Liver (tissue), 9 donors: Measurements from ENCODE around the gene C8G. TPM values are rescaled to one million over a fixed set of nuclear protein-coding genes. Genes with fewer than 3 reads are reported as not detected.

Experiments
- DNase-seq: peaks from one replicate; pipeline ENCODE4 v3.0.0-alpha.2; 2017; ENCODE audit warnings: low spot score
- H3K27ac ChIP-seq, 2 donors: one replicate each; pipeline ENCODE4 v1.7.0; 2013; ENCODE audit warnings: inconsistent platforms in 2 of 2, low read length in 2 of 2, control low read depth in 1 of 2, low read depth in 1 of 2, mild to moderate bottlenecking in 1 of 2
- H3K27me3 ChIP-seq, 4 donors: one replicate each; pipeline versions ENCODE4 v1.6.1 to v1.7.0; 2013; ENCODE audit warnings: low read length in 3 of 4, inconsistent platforms in 1 of 4, mild to moderate bottlenecking in 1 of 4, moderate library complexity in 1 of 4; ENCODE audit not compliant: control insufficient read depth in 4 of 4, insufficient read depth in 4 of 4
- H3K36me3 ChIP-seq, 4 donors: one replicate each; pipeline versions ENCODE4 v1.6.1 to v1.7.0; 2013; ENCODE audit warnings: low read length in 3 of 4, mild to moderate bottlenecking in 3 of 4, low read depth in 1 of 4, moderate library complexity in 1 of 4; ENCODE audit not compliant: control insufficient read depth in 4 of 4, insufficient read depth in 3 of 4
- H3K4me1 ChIP-seq, 4 donors: one replicate each; pipeline versions ENCODE4 v1.6.1 to v1.7.0; 2013; ENCODE audit warnings: low read length in 3 of 4, mild to moderate bottlenecking in 3 of 4, moderate library complexity in 1 of 4; ENCODE audit not compliant: control insufficient read depth in 4 of 4, insufficient read depth in 4 of 4
- H3K4me3 ChIP-seq, 3 donors: one replicate each; pipeline versions ENCODE4 v1.6.1 to v1.7.0; 2013; ENCODE audit warnings: low read length in 3 of 3, control low read depth in 1 of 3, low read depth in 1 of 3, mild to moderate bottlenecking in 1 of 3
- H3K9ac ChIP-seq, 2 donors: one replicate each; pipeline ENCODE4 v1.7.0; 2013; ENCODE audit warnings: low read length in 2 of 2, mild to moderate bottlenecking in 2 of 2, moderate library complexity in 2 of 2, control low read depth in 1 of 2, low read depth in 1 of 2
- H3K9me3 ChIP-seq, 4 donors: one replicate each; pipeline versions ENCODE4 v1.6.1 to v1.7.0; 2013; ENCODE audit warnings: low read length in 3 of 4; ENCODE audit not compliant: control insufficient read depth in 4 of 4
- EGR1 ChIP-seq, 2 donors: IDR thresholded peaks; 2 replicates each; pipeline ENCODE4 v1.6.1; 2016 to 2018; ENCODE audit warnings: antibody characterized with exemption in 2 of 2, low read depth in 2 of 2
- FOXA1 ChIP-seq: IDR thresholded peaks from 2 replicates; pipeline ENCODE4 v1.6.1; 2016; ENCODE audit warnings: antibody characterized with exemption
- FOXA2 ChIP-seq: IDR thresholded peaks from 2 replicates; pipeline ENCODE4 v1.6.1; 2016; ENCODE audit warnings: antibody characterized with exemption
- GABPA ChIP-seq, 2 donors: IDR thresholded peaks in 1 of 2; conservative IDR thresholded peaks in 1 of 2; 2 replicates each; pipeline ENCODE4 v1.6.1; 2016; ENCODE audit warnings: antibody characterized with exemption in 2 of 2, mild to moderate bottlenecking in 1 of 2, moderate library complexity in 1 of 2
- HNF4A ChIP-seq, 2 donors: conservative IDR thresholded peaks; 2 replicates each; pipeline ENCODE4 v1.6.1; 2016; ENCODE audit warnings: antibody characterized with exemption in 2 of 2, mild to moderate bottlenecking in 2 of 2
- HNF4G ChIP-seq: IDR thresholded peaks from 2 replicates; pipeline ENCODE4 v1.6.1; 2016; ENCODE audit warnings: antibody characterized with exemption
- JUND ChIP-seq, 2 donors: IDR thresholded peaks; 2 replicates each; pipeline ENCODE4 v1.6.1; 2016; ENCODE audit warnings: antibody characterized with exemption in 2 of 2
- MAX ChIP-seq: IDR thresholded peaks from 2 replicates; pipeline ENCODE4 v1.6.1; 2016; ENCODE audit warnings: antibody characterized with exemption
- NR2F2 ChIP-seq: IDR thresholded peaks from 2 replicates; pipeline ENCODE4 v1.6.1; 2016; ENCODE audit warnings: antibody characterized with exemption
- RAD21 ChIP-seq, 2 donors: IDR thresholded peaks; 2 replicates each; pipeline ENCODE4 v1.6.1; 2016; ENCODE audit warnings: antibody characterized with exemption in 2 of 2, mild to moderate bottlenecking in 2 of 2
- REST ChIP-seq: IDR thresholded peaks from 2 replicates; pipeline ENCODE4 v1.6.1; 2016; ENCODE audit warnings: antibody characterized with exemption, mild to moderate bottlenecking
- RXRA ChIP-seq, 2 donors: IDR thresholded peaks; 2 replicates each; pipeline ENCODE4 v1.6.1; 2017 to 2018; ENCODE audit warnings: antibody characterized with exemption in 2 of 2, mild to moderate bottlenecking in 1 of 2
- SP1 ChIP-seq: IDR thresholded peaks from 2 replicates; pipeline ENCODE4 v1.6.1; 2018; ENCODE audit warnings: antibody characterized with exemption, mild to moderate bottlenecking
- TAF1 ChIP-seq: conservative IDR thresholded peaks from 2 replicates; pipeline ENCODE4 v1.6.1; 2016; ENCODE audit warnings: antibody characterized with exemption, mild to moderate bottlenecking
- YY1 ChIP-seq: IDR thresholded peaks from 2 replicates; pipeline ENCODE4 v1.6.1; 2016; ENCODE audit warnings: antibody characterized with exemption, mild to moderate bottlenecking
- WGBS: extraction: QIAGEN DNeasy Blood & Tissue Kit; methylation state at CpG from one replicate; pipeline ENCODE4 v1.1.7; 2013; 5-methylcytosine and 5-hydroxymethylcytosine counted together
- polyA plus RNA-seq, 2 donors: library from polyadenylated mRNA; stranded (reverse) in 1 of 2; unstranded in 1 of 2; fragments of 200-250 nt in 1 of 2; fragments of >200 nt in 1 of 2; fragmentation: Nextera tagmentation in 1 of 2; extraction: Ambion mirVana in 1 of 2; gene quantifications; one replicate each; pipeline versions ENCODE4 v1.2.1 to v1.2.3, GENCODE V29; 2013 to 2015
- total RNA-seq, 2 donors: library from RNA; depleted of rRNA; stranded (reverse); fragments of >200 nt; gene quantifications; one replicate each; pipeline ENCODE4 v1.2.3, GENCODE V29; 2014
- TF ChIP-seq, protein P1 (sequence below): fragments of 150-350 bp; IDR thresholded peaks from 2 replicates; pipeline ENCODE4 v1.5.1; 2017; ENCODE audit warnings: improper control_type of control experiment, low read depth, low read length; ENCODE audit not compliant: missing input control
- TF ChIP-seq, protein P2 (sequence below): IDR thresholded peaks from 2 replicates; pipeline ENCODE4 v1.6.1; 2016; ENCODE audit warnings: antibody characterized with exemption
- TF ChIP-seq, protein P3 (sequence below): IDR thresholded peaks from 2 replicates; pipeline ENCODE4 v1.6.1; 2016; ENCODE audit warnings: antibody characterized with exemption
- donor health status: healthy.
- donor health status: healthy.
- donor health status: healthy.
- donor health status: healthy.
- donor health status: healthy.

Gene C8G
- total and polyA plus RNA-seq, 4 donors = 25.1 to 1,117 (median 607) TPM

- DNase-seq = no peak
- H3K9ac ChIP-seq = no peak overlapping the region
- no peak overlapping the region for H3K4me3 ChIP-seq
- H3K9me3 ChIP-seq = no peaks in the 10 kb centered on the region
- H3K27ac ChIP-seq = peak overlapping the region; percentile 82 to 93
- no peaks in the 10 kb centered on the region for H3K27me3 ChIP-seq
- WGBS = 87% methylated on average over 28 of the region's 28 CpGs
- TF ChIP-seq HNF4G (no peak), EGR1 (IDR thresholded peaks at IDR 0.05; ENCODE audit: low read depth in 2 of 2) (no peak), YY1 (no peak), RXRA (IDR thresholded peaks at IDR 0.05) (no peak), SP1 (no peak), FOXA2 (no peak), RAD21 (IDR thresholded peaks at IDR 0.05) (no peak), MAX (no peak), NR2F2 (no peak), JUND (IDR thresholded peaks at IDR 0.05) (no peak), FOXA1 (no peak), TAF1 (no peak), GABPA (IDR thresholded peaks at IDR 0.05 in 1 of 2, conservative IDR thresholded peaks at IDR 0.05 in 1 of 2) (no peak), HNF4A (conservative IDR thresholded peaks at IDR 0.05) (no peak), REST (no peak)
- TF ChIP-seq, protein P1, sequence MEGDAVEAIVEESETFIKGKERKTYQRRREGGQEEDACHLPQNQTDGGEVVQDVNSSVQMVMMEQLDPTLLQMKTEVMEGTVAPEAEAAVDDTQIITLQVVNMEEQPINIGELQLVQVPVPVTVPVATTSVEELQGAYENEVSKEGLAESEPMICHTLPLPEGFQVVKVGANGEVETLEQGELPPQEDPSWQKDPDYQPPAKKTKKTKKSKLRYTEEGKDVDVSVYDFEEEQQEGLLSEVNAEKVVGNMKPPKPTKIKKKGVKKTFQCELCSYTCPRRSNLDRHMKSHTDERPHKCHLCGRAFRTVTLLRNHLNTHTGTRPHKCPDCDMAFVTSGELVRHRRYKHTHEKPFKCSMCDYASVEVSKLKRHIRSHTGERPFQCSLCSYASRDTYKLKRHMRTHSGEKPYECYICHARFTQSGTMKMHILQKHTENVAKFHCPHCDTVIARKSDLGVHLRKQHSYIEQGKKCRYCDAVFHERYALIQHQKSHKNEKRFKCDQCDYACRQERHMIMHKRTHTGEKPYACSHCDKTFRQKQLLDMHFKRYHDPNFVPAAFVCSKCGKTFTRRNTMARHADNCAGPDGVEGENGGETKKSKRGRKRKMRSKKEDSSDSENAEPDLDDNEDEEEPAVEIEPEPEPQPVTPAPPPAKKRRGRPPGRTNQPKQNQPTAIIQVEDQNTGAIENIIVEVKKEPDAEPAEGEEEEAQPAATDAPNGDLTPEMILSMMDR = no peak
- TF ChIP-seq, protein P2, sequence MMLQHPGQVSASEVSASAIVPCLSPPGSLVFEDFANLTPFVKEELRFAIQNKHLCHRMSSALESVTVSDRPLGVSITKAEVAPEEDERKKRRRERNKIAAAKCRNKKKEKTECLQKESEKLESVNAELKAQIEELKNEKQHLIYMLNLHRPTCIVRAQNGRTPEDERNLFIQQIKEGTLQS = no peak
- peaks cover 21 to 61% (median 40%) of the 10 kb centered on the region in 4 donors for H3K4me1 ChIP-seq
- H3K36me3 ChIP-seq = peaks cover 0 to 14% (median 9%) of the 10 kb centered on the region in 4 donors
Measured at GRCh38 chr9:136939431-136939995, 5.5 kb upstream of the C8G start.

GRCh38 chr9:136939996-136940525 is 5.0 kb upstream of the C8G start:
- H3K4me3 ChIP-seq = no peak overlapping the region
- peak overlapping the region; percentile 82 to 93 for H3K27ac ChIP-seq
- H3K9me3 ChIP-seq = no peaks in the 10 kb centered on the region
- peaks cover 21 to 61% (median 40%) of the 10 kb centered on the region in 4 donors for H3K4me1 ChIP-seq
- WGBS = 35% methylated on average over 16 of the region's 16 CpGs
- H3K9ac ChIP-seq = no peak overlapping the region
- DNase-seq = no peak
- H3K36me3 ChIP-seq = peaks cover 0 to 14% (median 9%) of the 10 kb centered on the region in 4 donors
- no peaks in the 10 kb centered on the region for H3K27me3 ChIP-seq
- TF ChIP-seq SP1 (peak; percentile 94), MAX (peak; percentile 85), YY1 (peak; percentile 60), RAD21 (IDR thresholded peaks at IDR 0.05) (peak; percentile 21 to 55), RXRA (IDR thresholded peaks at IDR 0.05) (peak; percentile 98 to 99), HNF4G (peak; percentile 85), EGR1 (IDR thresholded peaks at IDR 0.05; ENCODE audit: low read depth in 2 of 2) (peak in 1 of 2 donors; percentile 88), NR2F2 (peak; percentile 60), GABPA (IDR thresholded peaks at IDR 0.05 in 1 of 2, conservative IDR thresholded peaks at IDR 0.05 in 1 of 2) (peak in 1 of 2 donors; percentile 51), HNF4A (conservative IDR thresholded peaks at IDR 0.05) (peak; percentile 96 to 97)
- TF ChIP-seq, protein P3, sequence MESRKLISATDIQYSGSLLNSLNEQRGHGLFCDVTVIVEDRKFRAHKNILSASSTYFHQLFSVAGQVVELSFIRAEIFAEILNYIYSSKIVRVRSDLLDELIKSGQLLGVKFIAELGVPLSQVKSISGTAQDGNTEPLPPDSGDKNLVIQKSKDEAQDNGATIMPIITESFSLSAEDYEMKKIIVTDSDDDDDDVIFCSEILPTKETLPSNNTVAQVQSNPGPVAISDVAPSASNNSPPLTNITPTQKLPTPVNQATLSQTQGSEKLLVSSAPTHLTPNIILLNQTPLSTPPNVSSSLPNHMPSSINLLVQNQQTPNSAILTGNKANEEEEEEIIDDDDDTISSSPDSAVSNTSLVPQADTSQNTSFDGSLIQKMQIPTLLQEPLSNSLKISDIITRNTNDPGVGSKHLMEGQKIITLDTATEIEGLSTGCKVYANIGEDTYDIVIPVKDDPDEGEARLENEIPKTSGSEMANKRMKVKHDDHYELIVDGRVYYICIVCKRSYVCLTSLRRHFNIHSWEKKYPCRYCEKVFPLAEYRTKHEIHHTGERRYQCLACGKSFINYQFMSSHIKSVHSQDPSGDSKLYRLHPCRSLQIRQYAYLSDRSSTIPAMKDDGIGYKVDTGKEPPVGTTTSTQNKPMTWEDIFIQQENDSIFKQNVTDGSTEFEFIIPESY = no peak
- TF ChIP-seq, protein P2 = no peak
- TF ChIP-seq, protein P1 = no peak
